Stimulated activated CD4-positive, alpha-beta T cell treated with anti-CD3 and anti-CD28 coated beads, Interleukin-4, amount 100 ng/mL, for 24 hours (primary cell): Measurements from ENCODE around the gene EIF4G2.
A peak's percentile ranks its signal among the peaks of the same experiment; 100 is the strongest.

Experiments
- DNase-seq: peaks from one replicate; pipeline ENCODE4 v3.0.0-alpha.2; 2020

The EIF4G2 gene

GRCh38 chr11:10807493-10808234 lies 1.1 kb downstream of the EIF4G2 start:
- peak; percentile 50 for DNase-seq

GRCh38 chr11:10806206-10806605 lies 2.5 kb downstream of the EIF4G2 start:
- DNase-seq = no peak

GRCh38 chr11:10805741-10806140 lies 3.0 kb downstream of the EIF4G2 start:
- DNase-seq = no peak

GRCh38 chr11:10803676-10804075 lies 5.0 kb downstream of the EIF4G2 start:
- no peak for DNase-seq

GRCh38 chr11:10800292-10800691 lies 8.4 kb downstream of the EIF4G2 start:
- DNase-seq = no peak

GRCh38 chr11:10798330-10798928 lies 10.3 kb downstream of the EIF4G2 start:
- no peak for DNase-seq

- no peak for DNase-seq
Observed at GRCh38 chr11:10797531-10797930, 11.2 kb downstream of the EIF4G2 start.

GRCh38 chr11:10797001-10797400 lies 11.7 kb downstream of the EIF4G2 start:
- DNase-seq = no peak

GRCh38 chr11:10796191-10796590 lies 12.5 kb downstream of the EIF4G2 start:
- no peak for DNase-seq

- no peak for DNase-seq
Observed at GRCh38 chr11:10793470-10794255, 15.1 kb downstream of the EIF4G2 start.

- DNase-seq = peak; percentile 86
Observed at GRCh38 chr11:10792385-10793068, 16.2 kb downstream of the EIF4G2 start.

- DNase-seq = no peak
Observed at GRCh38 chr11:10786451-10786850, 22.3 kb downstream of the EIF4G2 start.

- DNase-seq = no peak
Observed at GRCh38 chr11:10785146-10785474, 23.6 kb downstream of the EIF4G2 start.

- DNase-seq = no peak
Observed at GRCh38 chr11:10784232-10785145, 24.2 kb downstream of the EIF4G2 start.

GRCh38 chr11:10780040-10780439 lies 28.7 kb downstream of the EIF4G2 start:
- no peak for DNase-seq

GRCh38 chr11:10779086-10779485 lies 29.6 kb downstream of the EIF4G2 start:
- DNase-seq = no peak

GRCh38 chr11:10778217-10778970 lies 30.3 kb downstream of the EIF4G2 start:
- no peak for DNase-seq

- no peak for DNase-seq
Observed at GRCh38 chr11:10777806-10778205, 30.9 kb downstream of the EIF4G2 start.

- no peak for DNase-seq
Observed at GRCh38 chr11:10777393-10777793, 31.3 kb downstream of the EIF4G2 start.

- DNase-seq = no peak
Observed at GRCh38 chr11:10774811-10775210, 33.9 kb downstream of the EIF4G2 start.

- DNase-seq = no peak
Observed at GRCh38 chr11:10771457-10771856, 37.3 kb downstream of the EIF4G2 start.
